Stimulated activated CD4-positive, alpha-beta T cell treated with anti-CD3 and anti-CD28 coated beads, TNF-alpha, amount 100 ng/mL, for 48 hours (primary cell): ENCODE measurements around the gene MPRIP.
"Not testable (repeated sequence)": the region's sequence is repeated elsewhere in the genome, so short reads cannot be mapped to it uniquely, and the experiment has no call there.

Source experiments
- DNase-seq, 3 donors: peaks; one replicate each; pipeline ENCODE4 v3.0.0-alpha.2; 2020; ENCODE audit warnings: low read depth in 3 of 3

MPRIP gene, protein sequence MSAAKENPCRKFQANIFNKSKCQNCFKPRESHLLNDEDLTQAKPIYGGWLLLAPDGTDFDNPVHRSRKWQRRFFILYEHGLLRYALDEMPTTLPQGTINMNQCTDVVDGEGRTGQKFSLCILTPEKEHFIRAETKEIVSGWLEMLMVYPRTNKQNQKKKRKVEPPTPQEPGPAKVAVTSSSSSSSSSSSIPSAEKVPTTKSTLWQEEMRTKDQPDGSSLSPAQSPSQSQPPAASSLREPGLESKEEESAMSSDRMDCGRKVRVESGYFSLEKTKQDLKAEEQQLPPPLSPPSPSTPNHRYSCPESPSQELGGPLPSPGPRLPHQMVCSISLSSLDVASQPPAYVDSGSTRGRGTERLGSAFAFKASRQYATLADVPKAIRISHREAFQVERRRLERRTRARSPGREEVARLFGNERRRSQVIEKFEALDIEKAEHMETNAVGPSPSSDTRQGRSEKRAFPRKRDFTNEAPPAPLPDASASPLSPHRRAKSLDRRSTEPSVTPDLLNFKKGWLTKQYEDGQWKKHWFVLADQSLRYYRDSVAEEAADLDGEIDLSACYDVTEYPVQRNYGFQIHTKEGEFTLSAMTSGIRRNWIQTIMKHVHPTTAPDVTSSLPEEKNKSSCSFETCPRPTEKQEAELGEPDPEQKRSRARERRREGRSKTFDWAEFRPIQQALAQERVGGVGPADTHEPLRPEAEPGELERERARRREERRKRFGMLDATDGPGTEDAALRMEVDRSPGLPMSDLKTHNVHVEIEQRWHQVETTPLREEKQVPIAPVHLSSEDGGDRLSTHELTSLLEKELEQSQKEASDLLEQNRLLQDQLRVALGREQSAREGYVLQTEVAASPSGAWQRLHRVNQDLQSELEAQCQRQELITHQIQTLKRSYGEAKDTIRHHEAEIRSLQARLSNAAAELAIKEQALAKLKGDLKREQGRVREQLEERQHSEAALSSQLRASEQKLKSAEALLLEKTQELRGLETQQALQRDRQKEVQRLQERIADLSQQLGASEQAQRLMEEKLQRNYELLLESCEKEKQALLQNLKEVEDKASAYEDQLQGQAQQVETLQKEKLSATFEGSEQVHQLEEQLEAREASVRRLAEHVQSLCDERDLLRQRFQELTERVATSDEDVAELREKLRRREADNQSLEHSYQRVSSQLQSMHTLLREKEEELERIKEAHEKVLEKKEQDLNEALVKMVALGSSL (N-terminal part only)

DNA sequence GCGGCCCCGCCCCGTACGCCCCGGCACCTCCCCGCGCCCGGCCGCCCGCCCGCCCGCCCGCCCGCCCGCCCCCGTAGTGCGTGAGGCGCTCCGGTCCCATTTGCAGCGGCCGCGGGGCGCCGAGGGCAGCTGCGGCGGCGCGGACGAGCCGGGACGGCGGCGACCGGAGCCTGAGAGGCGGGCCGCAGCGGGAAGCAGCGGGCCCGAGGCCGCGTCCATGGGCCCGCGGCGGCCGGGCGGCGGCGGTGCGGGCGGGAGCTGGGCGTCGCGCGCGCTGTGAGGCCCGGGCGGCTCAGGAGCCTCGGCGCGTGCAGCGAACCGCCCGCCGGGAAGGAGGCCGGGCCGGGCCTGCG lies at the start of gene MPRIP:
MPRIP (plus strand) TSS at position 74 of the 353 bp plus-strand sequence. CDS start 392 bp downstream, outside the sequence.
- no peak for DNase-seq

DNA sequence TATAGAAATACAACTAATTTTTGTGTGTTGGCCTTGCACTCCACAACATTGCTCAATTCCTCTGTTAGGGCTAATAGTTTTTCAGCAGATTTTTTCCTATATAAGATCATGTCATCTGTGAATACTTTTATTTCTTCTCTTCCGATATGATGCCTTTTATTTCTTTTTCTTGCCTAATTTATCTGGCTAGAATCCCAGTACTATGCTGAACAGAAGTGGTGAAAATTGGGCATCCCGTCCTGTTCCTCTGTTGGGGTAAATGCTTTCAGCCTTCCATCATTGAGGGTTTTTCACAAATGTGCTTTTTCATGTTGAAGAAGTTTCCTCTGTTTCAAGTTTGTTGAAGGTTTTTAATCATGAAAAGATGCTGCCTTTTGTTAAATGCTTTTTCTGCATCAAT lies 47.6 kb upstream of the MPRIP start:
- no peak for DNase-seq

DNA sequence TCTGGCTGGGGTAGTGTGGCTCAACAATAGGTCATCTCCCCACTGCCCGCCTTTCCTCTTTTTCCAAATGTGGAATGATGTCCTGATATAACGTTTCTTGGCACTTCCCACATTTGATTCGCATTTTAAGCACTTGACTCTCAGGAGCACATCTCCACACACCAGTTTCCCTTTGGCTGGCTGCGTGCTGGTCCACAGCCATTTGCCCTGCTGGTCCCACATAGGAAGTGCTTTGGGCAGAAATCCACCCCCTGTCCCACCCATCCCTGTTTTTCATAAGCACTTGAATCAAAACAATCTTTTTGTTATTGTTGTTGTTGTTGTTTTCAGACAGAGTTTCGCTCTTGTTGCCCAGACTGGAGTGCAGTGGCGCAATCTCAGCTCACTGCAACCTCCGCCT lies 46.3 kb upstream of the MPRIP start:
- no peak for DNase-seq

DNA sequence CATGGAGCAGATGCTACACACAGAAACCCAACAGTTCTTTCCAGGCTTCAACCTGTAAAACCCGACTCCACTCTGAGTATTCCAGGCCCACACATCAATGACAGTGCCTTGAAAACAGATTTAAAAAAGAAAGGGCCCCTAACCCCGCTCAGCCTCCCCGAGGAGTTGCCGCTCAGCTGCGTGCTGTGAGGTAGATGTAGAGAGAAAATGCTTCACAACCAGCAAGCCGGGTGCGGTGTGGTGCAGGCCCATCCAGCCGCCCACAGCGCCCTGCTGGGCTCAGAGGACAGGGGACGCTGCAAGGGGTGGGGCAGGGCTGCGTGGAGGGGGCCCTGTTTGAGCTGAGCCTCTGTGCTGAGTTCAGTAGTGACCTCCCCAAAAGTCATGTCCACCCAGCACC lies 45.5 kb upstream of the MPRIP start:
- not testable (repeated sequence) for DNase-seq

DNA sequence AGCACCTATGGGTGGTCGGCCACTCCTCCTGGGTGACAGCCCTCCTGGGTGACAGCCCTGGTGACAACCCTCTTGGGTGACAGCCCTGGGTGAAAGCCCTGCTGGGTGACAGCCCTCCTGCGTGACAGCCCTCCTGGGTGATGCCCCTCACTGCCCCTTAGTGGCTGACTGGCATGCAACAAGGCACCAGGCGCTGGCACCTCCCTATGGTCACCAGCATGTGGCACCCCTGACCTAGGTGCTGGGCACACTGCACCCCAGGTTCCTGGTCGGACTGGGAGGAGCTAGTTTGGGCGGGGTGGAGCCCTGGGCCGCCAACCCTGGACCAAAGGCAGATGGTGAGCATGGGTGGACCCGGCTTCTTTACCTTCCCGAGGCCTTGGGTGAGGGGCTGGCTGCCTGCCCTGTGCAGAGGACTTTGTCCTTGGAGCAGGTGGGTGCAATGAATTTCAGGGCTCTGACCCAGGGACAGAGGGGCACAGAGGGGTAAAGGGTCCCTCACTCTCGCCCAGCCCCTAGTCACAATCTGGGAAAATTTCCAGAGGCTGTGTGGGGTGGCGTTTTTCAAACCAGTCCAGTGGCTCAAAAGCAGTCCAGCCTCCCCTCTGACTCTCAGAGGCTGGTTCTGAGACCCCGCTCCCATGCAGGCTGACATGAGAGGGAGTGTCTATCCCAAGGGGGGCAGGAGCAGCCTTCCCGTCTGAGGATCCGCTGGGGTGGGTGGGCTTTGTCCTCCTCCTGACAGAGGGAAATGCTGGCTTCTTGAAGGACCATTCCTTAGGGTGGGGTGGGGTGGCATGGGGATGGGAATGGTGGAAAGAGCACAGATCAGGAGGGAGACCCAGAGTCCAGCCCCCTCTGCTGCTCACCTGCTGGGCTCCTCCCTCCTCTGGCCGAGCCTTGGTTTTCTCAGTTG lies 44.5 kb upstream of the MPRIP start:
- DNase-seq = peak in 1 of 3 donors; percentile 70

DNA sequence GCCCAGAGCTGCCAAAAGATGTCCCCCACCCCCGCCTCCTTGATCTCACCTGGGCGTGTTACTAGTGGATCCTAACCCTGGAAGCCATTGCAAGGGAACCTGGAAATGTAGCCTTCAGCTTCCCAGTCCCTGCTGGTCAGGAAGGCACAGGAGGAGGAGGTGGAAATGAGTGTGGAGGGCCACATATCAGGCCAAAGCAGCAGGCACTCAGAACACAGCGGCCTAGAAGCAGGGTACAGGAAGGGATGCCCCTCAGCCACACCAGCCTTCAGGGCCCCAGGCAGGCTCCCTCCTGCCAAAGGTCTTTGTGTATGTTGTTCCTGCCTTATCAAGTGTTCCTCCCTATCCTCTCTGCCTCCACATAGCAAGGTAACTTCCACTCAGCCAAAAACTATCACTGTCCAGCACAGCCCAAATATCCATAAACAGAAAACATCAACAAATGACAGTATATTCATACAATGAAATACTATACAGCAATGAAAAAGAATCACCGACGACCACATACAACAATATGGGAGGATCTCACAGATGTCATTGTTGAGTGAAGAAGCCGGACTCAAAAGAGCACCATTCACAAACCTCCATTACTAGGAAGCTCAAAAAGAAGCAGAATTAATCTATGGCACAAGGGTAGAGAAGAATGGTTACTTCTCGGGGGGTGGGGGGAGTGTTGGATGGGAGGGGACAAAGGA lies 42.2 kb upstream of the MPRIP start:
- DNase-seq = no peak

DNA sequence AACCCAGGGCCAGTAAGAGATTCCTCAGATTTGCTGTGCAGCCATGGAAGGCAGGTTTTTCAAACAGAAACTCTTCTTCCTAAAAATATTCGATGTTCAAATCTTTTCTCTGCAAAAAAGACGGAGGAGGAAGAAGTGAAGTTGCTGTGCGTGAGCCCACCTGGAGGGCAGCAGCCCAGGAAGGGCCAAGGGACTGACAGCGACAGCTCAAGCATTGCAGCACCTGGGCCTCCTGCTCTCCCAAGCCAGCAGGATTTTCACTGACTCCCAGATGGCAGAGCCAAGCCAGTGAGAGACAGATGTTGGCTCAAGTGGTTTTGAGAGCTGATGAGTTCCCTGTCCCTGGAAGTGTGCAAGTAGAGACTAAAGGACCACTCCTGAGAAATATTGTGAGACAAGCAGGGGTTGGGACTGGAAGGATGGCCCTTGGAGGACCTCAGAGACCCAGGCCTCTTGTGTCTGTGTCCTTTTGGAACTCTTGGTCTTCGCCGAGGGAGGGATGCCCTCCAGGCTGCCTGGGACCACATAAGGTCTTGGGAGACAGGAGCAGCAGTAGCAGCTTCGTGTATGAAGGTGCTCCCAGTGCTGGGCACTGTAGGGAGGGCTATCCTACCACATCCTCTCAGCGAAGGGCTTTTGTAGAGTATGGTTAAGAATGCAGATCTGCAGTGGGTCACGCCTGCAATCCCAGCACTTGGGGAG lies 41.0 kb upstream of the MPRIP start:
- DNase-seq = no peak

DNA sequence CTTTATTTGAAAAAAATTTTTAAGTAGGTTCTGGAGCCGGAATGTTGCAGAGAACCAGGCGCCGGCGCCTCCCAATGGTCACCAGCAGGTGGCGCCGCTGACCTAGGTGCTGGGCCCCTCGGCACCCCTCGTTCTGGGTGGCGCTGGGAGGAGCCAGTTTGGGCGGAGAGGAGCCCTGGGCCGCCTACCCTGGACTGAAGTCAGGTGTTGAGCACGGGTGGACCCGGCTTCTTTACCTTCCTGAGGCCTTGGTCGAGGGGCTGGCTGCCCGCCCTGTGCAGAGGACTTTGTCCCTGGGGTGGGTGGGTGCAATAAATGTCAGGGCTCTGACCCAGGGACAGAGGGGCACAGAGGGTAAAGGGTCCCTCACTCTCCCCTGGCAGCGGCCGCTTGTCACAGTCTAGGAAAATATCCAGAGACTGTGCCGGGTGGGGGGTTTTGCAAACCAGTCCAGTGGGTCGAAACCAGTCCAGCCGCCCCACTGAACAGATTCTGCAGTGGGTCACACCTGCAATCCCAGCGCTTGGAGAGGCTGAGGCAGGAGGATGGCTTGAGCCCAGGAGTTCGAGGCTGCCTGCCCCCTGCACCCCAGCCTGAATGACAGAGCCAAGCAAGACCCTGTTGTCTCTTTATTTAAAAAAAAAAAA lies 40.3 kb upstream of the MPRIP start:
- peak; percentile 59 to 78 (median 61) for DNase-seq

DNA sequence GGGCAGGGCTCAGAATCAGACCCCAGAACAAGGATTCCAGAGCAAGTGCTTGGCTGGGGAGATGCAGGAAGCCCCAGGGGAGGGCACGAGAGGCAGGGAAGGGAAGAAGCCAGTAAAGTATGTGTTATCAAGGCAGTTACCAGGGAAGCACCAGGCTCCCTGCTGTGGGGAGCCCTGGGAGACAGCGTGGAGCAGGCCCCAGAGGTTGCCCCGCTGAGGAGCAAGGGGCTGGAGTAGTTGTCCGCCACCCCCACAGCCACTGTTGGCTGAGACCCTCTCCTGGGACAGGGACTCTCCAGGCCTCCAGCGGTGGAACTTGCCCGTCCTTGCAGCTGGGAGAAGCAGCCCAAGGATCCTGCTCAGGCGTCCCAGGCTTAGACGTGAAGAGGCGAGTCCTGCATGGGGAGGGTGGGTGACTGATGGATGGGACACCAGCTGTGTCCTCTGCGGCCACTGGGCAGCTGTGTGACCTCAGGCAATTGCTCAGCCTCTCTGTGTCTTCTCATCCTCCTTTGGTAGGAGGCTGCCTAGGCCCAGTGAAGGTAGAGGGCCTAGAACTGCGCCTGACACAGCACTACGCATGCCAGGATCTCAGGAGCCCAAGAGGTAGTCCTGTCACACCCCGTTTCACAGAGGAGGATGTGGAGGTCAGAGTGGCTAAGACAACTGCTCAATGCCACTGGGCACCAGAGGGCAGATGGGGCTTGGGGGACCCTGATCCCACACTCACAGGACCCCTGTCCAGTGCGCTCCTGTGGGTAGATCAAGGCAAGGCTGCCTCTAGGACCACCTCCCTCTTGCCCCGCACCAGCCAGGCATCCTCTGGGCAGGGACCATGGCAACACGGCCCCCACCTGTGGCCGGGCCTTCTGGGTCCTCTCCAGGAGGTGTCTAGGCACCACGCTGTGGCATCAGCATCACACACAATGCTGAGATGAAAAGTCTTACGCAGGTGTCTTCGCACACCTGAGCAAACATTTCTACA lies 39.2 kb upstream of the MPRIP start:
- DNase-seq = not testable (repeated sequence)

DNA sequence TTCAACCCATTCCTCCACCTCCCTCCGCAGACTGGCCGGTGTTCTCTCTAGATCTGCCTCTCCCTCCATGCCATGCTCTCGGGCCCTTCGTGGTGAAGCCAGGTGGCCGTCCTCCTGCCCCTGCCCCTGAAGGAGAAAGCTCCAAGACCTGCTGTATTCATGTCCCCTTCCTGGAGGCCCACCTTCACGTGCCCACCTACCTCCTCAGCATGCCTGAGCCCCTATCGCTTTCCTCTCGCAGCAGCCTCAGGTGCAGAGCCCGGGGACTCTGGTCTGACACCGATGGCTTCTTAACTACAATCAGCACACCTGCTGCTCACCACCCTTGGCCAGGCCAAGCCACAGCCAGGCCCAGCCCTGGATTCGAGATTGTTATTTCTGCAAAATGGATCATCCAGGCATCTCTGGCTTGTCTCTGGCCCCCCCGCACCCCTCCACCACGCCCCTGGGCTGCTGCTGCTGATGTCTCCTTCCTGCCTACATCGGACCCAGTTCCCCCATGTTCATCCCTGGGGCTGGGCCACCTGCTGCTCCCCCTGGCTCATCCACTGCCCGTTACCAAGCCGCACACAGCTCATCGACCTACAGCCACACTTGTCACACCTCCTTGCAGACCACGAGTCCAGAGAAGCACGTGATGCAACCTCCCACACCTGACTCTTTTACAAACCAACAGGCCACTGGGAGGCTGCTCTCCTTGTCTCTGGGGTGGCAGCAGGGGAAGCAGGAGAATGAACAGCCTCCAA lies 37.8 kb upstream of the MPRIP start:
- DNase-seq = no peak

DNA sequence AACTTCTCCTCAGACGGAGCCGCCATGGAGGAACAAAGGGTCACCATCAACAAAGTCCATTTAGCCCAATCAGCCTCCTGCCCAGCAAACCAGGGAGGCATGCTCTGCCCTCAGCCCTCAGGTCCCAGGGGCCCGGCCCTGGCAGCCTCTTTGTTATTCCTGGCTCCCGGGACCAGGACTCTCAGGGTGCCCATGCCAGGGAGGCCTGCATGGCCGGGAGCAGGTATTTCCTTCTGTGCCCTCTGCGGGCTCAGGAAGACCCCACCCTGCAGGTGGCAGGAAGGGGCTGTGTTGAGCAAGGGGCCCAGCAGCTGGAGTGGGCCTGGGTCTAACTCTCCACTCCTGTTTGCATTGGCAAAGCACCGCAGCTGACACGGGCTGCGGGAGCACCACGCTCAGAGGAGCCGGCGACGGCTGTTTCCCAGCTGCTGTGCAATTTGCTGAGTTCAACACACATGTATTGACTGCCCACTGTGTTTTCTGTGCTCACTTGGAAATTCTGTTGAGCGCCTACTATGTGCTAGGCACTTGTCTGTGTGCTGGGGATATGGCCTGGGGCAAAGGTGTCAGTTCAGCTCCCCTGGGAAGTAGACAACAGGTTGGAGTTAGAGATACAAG lies 37.2 kb upstream of the MPRIP start:
- not testable (repeated sequence) for DNase-seq

DNA sequence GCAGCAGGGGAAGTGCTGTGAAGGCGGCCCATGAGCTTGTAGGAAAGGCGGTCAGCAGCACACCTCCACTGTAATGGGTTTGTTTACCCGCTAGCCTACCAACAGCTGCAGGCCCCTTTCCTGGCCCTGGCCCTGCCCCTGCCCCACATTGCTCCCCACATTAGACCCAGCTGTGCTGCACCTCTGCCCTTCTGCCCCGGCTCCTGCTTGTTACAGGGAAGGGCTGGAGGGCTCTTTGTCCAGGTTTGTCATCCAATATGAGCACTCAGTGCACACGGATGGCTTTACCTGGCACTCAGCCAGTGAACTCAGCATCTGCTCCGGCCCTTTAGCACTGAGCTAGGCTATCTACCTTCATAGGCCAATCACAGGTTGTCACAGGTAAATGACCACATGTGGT lies 34.4 kb upstream of the MPRIP start:
- not testable (repeated sequence) for DNase-seq

DNA sequence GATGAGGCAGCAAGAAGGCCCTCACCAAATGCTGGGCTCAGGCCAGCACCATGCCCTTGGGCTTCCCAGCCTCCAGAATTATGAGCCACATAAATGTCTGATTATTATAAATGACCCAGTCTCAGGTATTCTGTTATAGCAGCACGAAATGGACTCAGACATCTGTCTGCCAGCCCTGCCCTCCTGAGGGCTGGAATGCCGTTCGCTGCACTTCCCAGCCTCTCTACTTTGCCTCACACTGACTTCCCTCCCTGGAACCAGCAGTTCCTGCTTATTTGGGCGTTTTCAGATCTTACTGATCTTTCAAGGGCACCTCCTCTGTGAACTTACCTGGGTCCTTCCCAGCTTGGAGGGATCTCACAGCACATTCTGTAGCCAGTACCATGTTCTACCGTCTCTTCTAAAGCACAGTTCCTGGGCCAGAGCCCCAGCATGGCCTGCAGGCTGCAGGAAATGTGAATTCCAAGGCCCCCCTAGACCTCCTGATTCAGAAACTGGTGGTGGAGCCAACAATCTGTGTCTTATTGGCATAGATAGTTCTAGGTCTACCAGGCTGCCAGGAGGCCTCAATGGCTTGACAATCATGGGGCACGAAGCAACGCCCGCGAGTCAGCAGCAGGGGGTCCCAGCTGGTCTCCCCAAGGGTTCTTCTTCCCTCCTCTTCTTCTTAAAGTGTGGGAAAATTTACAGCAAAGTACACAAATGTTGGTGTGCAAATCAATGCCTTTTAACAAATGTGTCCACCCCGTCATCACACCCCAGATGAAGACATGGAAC lies 33.4 kb upstream of the MPRIP start:
- not testable (repeated sequence) for DNase-seq

DNA sequence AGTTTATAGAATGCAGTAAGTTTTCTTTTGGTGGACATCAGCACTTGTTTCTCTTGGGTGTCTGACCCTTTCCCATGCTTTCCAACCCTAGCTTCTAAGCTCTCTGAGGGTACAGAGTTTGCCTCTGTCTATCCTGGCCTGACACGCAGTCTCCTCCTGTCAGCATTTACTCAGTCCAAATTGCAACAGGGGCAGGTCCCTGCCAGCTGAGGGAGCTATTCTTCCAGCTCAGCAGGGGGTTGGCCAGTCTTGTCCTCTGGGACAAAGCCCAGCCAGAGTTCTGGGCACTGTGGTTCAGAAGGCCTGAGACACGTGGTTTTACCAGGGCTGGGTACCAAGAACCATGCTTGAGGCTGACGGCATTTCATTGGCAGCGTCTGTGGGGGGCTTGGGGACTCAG lies 32.3 kb upstream of the MPRIP start:
- DNase-seq = not testable (repeated sequence)

DNA sequence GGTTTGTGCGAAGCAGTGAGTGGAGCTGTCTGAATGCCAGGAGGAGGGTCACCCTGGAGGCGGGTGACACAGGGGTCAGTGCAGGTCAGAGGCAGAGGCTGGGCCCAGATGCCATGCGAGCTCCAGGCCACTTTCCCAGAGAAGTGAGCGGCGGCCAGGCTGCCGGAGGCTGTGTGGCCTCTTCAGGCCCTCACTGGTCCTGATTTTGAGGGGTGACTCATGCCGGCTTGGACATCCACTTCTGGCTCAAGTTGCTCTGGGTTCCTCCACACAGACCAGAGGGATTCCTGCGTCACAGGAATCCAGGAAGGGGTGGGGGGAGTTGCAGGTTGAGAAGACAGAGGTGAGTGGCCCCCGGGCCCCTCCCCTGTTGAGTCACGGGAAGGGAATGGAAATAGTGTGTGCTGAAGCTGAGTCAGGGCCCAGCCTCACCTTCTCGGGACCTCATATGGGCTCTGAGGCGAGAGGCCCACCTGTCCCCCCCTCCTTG lies 31.7 kb upstream of the MPRIP start:
- DNase-seq = not testable (repeated sequence)
